GM12878 (cell line): ENCODE results near the gene LYVE1. TPM values are rescaled to one million over a fixed set of nuclear protein-coding genes. Genes with fewer than 3 reads are reported as not detected.
A peak's percentile ranks its signal among the peaks of the same experiment; 100 is the strongest.

ENCODE experiments used
- ATF3 ChIP-seq: IDR thresholded peaks from 2 replicates; pipeline ENCODE4 v1.6.1; 2011; ENCODE audit warnings: low read depth, mild to moderate bottlenecking, low read length, moderate library complexity, borderline replicate concordance; ENCODE audit errors: extremely low read depth
- ATF7 ChIP-seq: fragments of 450-650 bp; IDR thresholded peaks from 2 replicates; pipeline ENCODE4 v1.6.1; 2016; ENCODE audit warnings: low read depth, mild to moderate bottlenecking
- BCLAF1 ChIP-seq: fragments of 450-650 bp; IDR thresholded peaks from 2 replicates; pipeline ENCODE4 v1.6.1; 2017; ENCODE audit warnings: antibody characterized with exemption, mild to moderate bottlenecking, moderate library complexity
- BRCA1 ChIP-seq: IDR thresholded peaks from 2 replicates; pipeline ENCODE4 v1.6.1; 2011; ENCODE audit warnings: low read depth, low read length, improper control_type of control experiment
- CBX3 ChIP-seq: fragments of 200-600 bp; sonication (generic); IDR thresholded peaks from 2 replicates; pipeline ENCODE4 v1.6.1; 2016; ENCODE audit warnings: low read depth, borderline replicate concordance
- CREB1 ChIP-seq: IDR thresholded peaks from 2 replicates; pipeline ENCODE4 v1.6.1; 2012; ENCODE audit warnings: low read depth, mild to moderate bottlenecking, inconsistent platforms
- ELK1 ChIP-seq: IDR thresholded peaks from 2 replicates; pipeline ENCODE4 v1.6.1; 2012; ENCODE audit warnings: low read depth, low read length, improper control_type of control experiment
- IRF4 ChIP-seq: IDR thresholded peaks from 2 replicates; pipeline ENCODE4 v1.6.1; 2011; ENCODE audit warnings: low read depth, low read length
- IRF5 ChIP-seq: fragments of 450-650 bp; IDR thresholded peaks from 2 replicates; pipeline ENCODE4 v1.6.1; 2017; ENCODE audit warnings: borderline replicate concordance
- JUND ChIP-seq: IDR thresholded peaks from 2 replicates; pipeline ENCODE4 v1.6.1; 2012; ENCODE audit warnings: low read depth, mild to moderate bottlenecking, low read length, improper control_type of control experiment, moderate library complexity
- NR2F1 ChIP-seq: fragments of 450-650 bp; conservative IDR thresholded peaks from 2 replicates; pipeline ENCODE4 v1.6.1; 2017; ENCODE audit warnings: mild to moderate bottlenecking
- RFX5 ChIP-seq: IDR thresholded peaks from 2 replicates; pipeline ENCODE4 v1.6.1; 2011; ENCODE audit warnings: low read depth, low read length, improper control_type of control experiment
- SKIL ChIP-seq: fragments of 450-650 bp; IDR thresholded peaks from 2 replicates; pipeline ENCODE4 v1.6.1; 2017; ENCODE audit warnings: mild to moderate bottlenecking, low read depth, inconsistent platforms; ENCODE audit not compliant: poor library complexity, severe bottlenecking
- SMAD5 ChIP-seq: IDR thresholded peaks from 2 replicates; pipeline ENCODE4 v1.6.1; 2016; ENCODE audit warnings: antibody characterized with exemption, low read depth
- SREBF2 ChIP-seq: IDR thresholded peaks from 2 replicates; pipeline ENCODE4 v1.6.1; 2012; ENCODE audit warnings: mild to moderate bottlenecking, low read length
- SUZ12 ChIP-seq: fragments of 200-600 bp; sonication (generic); IDR thresholded peaks from one replicate; pipeline ENCODE4 v1.6.1; 2018; ENCODE audit warnings: antibody characterized with exemption, mild to moderate bottlenecking; ENCODE audit not compliant: unreplicated experiment
- TAF1 ChIP-seq: IDR thresholded peaks from 2 replicates; pipeline ENCODE4 v1.6.1; 2011; ENCODE audit warnings: mild to moderate bottlenecking, low read depth, low read length, borderline replicate concordance
- TBL1XR1 ChIP-seq: IDR thresholded peaks from 2 replicates; pipeline ENCODE4 v1.6.1; 2012; ENCODE audit warnings: low read depth, low read length, improper control_type of control experiment
- TCF12 ChIP-seq: IDR thresholded peaks from 2 replicates; pipeline ENCODE4 v1.6.1; 2011; ENCODE audit warnings: low read depth, mild to moderate bottlenecking, low read length
- YBX1 ChIP-seq: fragments of 450-650 bp; IDR thresholded peaks from 2 replicates; pipeline ENCODE4 v1.6.1; 2016; ENCODE audit warnings: antibody characterized with exemption
- YY1 ChIP-seq: IDR thresholded peaks from 2 replicates; pipeline ENCODE4 v1.6.1; 2011; ENCODE audit warnings: low read depth, mild to moderate bottlenecking, low read length
- ZNF24 ChIP-seq: fragments of 450-650 bp; IDR thresholded peaks from 2 replicates; pipeline ENCODE4 v1.6.1; 2017; ENCODE audit warnings: antibody characterized with exemption, mild to moderate bottlenecking
- ZNF622 ChIP-seq: fragments of 450-650 bp; IDR thresholded peaks from 2 replicates; pipeline ENCODE4 v1.6.1; 2017; ENCODE audit warnings: mild to moderate bottlenecking, inconsistent platforms
- ZZZ3 ChIP-seq: IDR thresholded peaks from 2 replicates; pipeline ENCODE4 v1.6.1; 2011; ENCODE audit warnings: low read depth; ENCODE audit not compliant: control insufficient read depth, insufficient read length
- polyA plus RNA-seq, 11 experiments: library from polyadenylated mRNA; depleted of rRNA in 4 of 11; unstranded in 6 of 11; stranded (reverse) in 5 of 11; fragments of >200 nt; fragmentation: Nextera tagmentation in 4 of 11; fragmentation: Illumina TruSeq in 1 of 11; extraction: Ambion mirVana in 4 of 11; extraction: Trizol in 1 of 11; gene quantifications; 1 replicate in 1 of 11; 2 replicates in 10 of 11; pipeline versions ENCODE4 v1.2.1 to v1.2.3, GENCODE V29; 2011 to 2016; ENCODE audit warnings: inconsistent platforms in 2 of 11, missing spikeins in 2 of 11, low read depth in 1 of 11
- total RNA-seq, 4 experiments: library from RNA; depleted of rRNA in 3 of 4; stranded (reverse); fragments of >200 nt in 3 of 4; fragmentation: Illumina TruSeq in 1 of 4; extraction: Trizol in 1 of 4; gene quantifications; 2 replicates each; pipeline versions ENCODE4 v1.2.1 to v1.2.3, GENCODE V29; 2013 to 2021

Gene LYVE1
- total and polyA plus RNA-seq, 10 of the 15 experiments (the other 5 are each of a cell fraction or from before 2014, with no cell fraction given), result 0.15 TPM; not detected in 9

GRCh38 chr11:10526974-10527918 lies 41.2 kb downstream of the LYVE1 start (continued):
- TF ChIP-seq SKIL (peak; percentile 20), YY1 (no peak), TBL1XR1 (0 out of 2 replicates have a peak, but pooled peaks have one; percentile 77), CREB1 (no peak), ATF3 (no peak), RFX5 (no peak), SUZ12 (no peak), NR2F1 (peak; percentile 47; the same call in 1 of the 2 replicates), ZNF24 (no peak), YBX1 (no peak), ATF7 (no peak), SREBF2 (no peak), JUND (peak; percentile 70; the same call in 1 of the 2 replicates), TCF12 (no peak), TAF1 (no peak), ELK1 (no peak), IRF5 (no peak), IRF4 (peak; percentile 90), CBX3 (no peak), SMAD5 (no peak), BCLAF1 (no peak), ZNF622 (no peak), ZZZ3 (no peak), BRCA1 (no peak)
